Neural progenitor cell (in vitro differentiated cells): Measurements from ENCODE around the gene KCNH1. TPM values are rescaled to one million over a fixed set of nuclear protein-coding genes. Genes with fewer than 3 reads are reported as not detected.
A peak's percentile ranks its signal among the peaks of the same experiment; 100 is the strongest.
"Not testable (repeated sequence)": the region's sequence is repeated elsewhere in the genome, so short reads cannot be mapped to it uniquely, and the experiment has no call there.

Experiments
- DNase-seq: peaks from one replicate; pipeline ENCODE4 v3.0.0-alpha.2; 2016; ENCODE audit warnings: low spot score
- H2AFZ ChIP-seq: fragments of 200-600 bp; sonication (generic); replicated peaks from 2 replicates; pipeline ENCODE4 v1.6.1; 2016; ENCODE audit warnings: antibody characterized with exemption
- H3F3A ChIP-seq: fragments of 200-600 bp; sonication (generic); 2 replicates; pipeline ENCODE4 v1.6.1; 2016; ENCODE audit warnings: antibody characterized with exemption, low read depth
- H3K27ac ChIP-seq: fragments of 200-600 bp; sonication (generic); 2 replicates; pipeline ENCODE4 v1.5.1; 2016; ENCODE audit warnings: mild to moderate bottlenecking
- H3K27me3 ChIP-seq: fragments of 200-600 bp; sonication (generic); 2 replicates; pipeline ENCODE4 v1.6.1; 2016; ENCODE audit warnings: mild to moderate bottlenecking, moderate library complexity
- H3K36me3 ChIP-seq: fragments of 200-600 bp; sonication (generic); 2 replicates; pipeline ENCODE4 v1.5.1; 2016
- H3K4me1 ChIP-seq: fragments of 200-600 bp; sonication (generic); 2 replicates; pipeline ENCODE4 v1.6.1; 2016; ENCODE audit warnings: mixed run types
- H3K4me2 ChIP-seq: fragments of 200-600 bp; sonication (generic); 2 replicates; pipeline ENCODE4 v1.6.1; 2016
- H3K4me3 ChIP-seq: fragments of 200-600 bp; sonication (generic); 2 replicates; pipeline ENCODE4 v1.5.1; 2016
- H3K79me2 ChIP-seq: fragments of 200-600 bp; sonication (generic); 2 replicates; pipeline ENCODE4 v1.6.1; 2016; ENCODE audit warnings: low read depth
- H3K9ac ChIP-seq: fragments of 200-600 bp; sonication (generic); 2 replicates; pipeline ENCODE4 v1.6.1; 2016
- H3K9me3 ChIP-seq: fragments of 200-600 bp; sonication (generic); 2 replicates; pipeline ENCODE4 v1.5.1; 2016; ENCODE audit warnings: low read depth
- H4K20me1 ChIP-seq: fragments of 200-600 bp; sonication (generic); 2 replicates; pipeline ENCODE4 v1.6.1; 2016; ENCODE audit warnings: low read depth
- H3K27ac Mint-ChIP-seq: 3 replicates; pipeline ENCODE4 v1.8.0; 2021; ENCODE audit warnings: mixed read lengths
- H3K27me3 Mint-ChIP-seq: 2 replicates; pipeline ENCODE4 v1.8.0; 2022; ENCODE audit warnings: low read depth, mild to moderate bottlenecking, inconsistent platforms, moderate library complexity, mixed read lengths; ENCODE audit not compliant: insufficient read depth
- H3K36me3 Mint-ChIP-seq: 3 replicates; pipeline ENCODE4 v1.8.0; 2021; ENCODE audit warnings: mixed read lengths
- H3K4me1 Mint-ChIP-seq: 3 replicates; pipeline ENCODE4 v1.8.0; 2021; ENCODE audit warnings: mixed read lengths
- H3K4me3 Mint-ChIP-seq: 3 replicates; pipeline ENCODE4 v1.8.0; 2021; ENCODE audit warnings: mild to moderate bottlenecking, moderate library complexity, mixed read lengths
- H3K9me3 Mint-ChIP-seq: 3 replicates; pipeline ENCODE4 v1.8.0; 2020; ENCODE audit warnings: mixed read lengths
- CTCF ChIP-seq: fragments of 200-600 bp; sonication (generic); IDR thresholded peaks from 2 replicates; pipeline ENCODE4 v1.5.1; 2017; ENCODE audit warnings: antibody characterized with exemption, mild to moderate bottlenecking
- EZH2 ChIP-seq: fragments of 200-600 bp; sonication (generic); IDR thresholded peaks from 2 replicates; pipeline ENCODE4 v1.6.1; 2017; ENCODE audit warnings: antibody characterized with exemption, mild to moderate bottlenecking, moderate library complexity
- EZH2phosphoT487 ChIP-seq: fragments of 200-600 bp; sonication (generic); IDR thresholded peaks from 2 replicates; pipeline ENCODE4 v1.6.1; 2017; ENCODE audit warnings: antibody characterized with exemption
- total RNA-seq: library from RNA; depleted of rRNA; stranded (reverse); fragments of >200 nt; gene quantifications from 2 replicates; pipeline ENCODE4 v1.2.3, GENCODE V29; 2015; ENCODE audit warnings: low replicate concordance

The KCNH1 gene
- total RNA-seq, 1 donor from 2014 or later: 1.6 TPM

DNA sequence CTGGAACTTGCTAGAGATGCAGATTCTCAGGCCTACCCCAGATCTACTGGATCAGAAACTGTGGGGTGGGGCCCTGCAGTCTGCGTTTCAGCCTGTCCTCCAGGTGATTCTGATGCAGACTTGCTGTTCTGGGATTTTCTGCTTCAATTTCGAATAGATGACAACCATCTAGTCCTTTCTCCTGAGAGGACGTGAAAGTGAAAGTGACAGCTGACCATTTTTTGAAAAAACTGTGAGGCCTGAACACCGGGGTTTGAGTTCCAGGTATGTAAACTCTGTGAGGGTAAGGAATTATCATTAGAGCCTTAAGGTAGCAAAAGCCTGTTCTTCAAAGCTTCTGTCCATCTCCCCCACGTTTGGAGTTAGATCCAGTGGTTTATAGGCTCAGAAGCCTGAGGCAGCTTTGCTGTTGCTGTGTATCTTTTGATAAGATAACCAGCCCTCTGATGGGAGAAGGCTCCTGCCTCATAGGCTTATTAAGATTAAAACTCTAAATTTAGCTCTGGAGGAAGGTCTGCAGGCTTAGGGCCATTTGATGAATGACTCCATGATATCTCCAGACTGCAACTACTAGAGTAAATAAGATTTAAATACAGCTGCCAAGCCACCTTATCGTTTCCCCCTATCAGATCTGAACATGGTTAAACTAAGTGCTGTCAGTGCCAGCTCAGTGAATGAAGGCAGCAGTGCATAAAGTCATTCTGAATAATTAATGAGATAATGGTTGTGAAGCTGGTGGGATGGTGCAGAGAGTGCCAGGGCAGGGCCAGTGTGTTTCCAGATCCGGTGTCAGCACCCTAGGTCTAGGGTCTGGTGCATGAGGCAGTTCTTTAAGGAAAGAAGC, 470.0 kb downstream of the KCNH1 start:
- H3K27ac ChIP-seq: no peak overlapping the region
- H3K36me3 ChIP-seq: no peaks in the 10 kb centered on the region
- no peak overlapping the region for H3K4me3 ChIP-seq
- peak overlapping the region; percentile 36 for H3K27ac Mint-ChIP-seq
- peaks cover 2% of the 10 kb centered on the region for H3K27me3 Mint-ChIP-seq
- peaks cover 12% of the 10 kb centered on the region for H3K4me1 Mint-ChIP-seq
- no peaks in the 10 kb centered on the region for H3K36me3 Mint-ChIP-seq
- no peaks in the 10 kb centered on the region for H4K20me1 ChIP-seq
- no peak overlapping the region for H3K4me3 Mint-ChIP-seq
- H3K9ac ChIP-seq: no peak overlapping the region
- peaks cover 4% of the 10 kb centered on the region for H3K9me3 Mint-ChIP-seq
- H3K27me3 ChIP-seq: no peaks in the 10 kb centered on the region
- H2AFZ ChIP-seq: no peak overlapping the region
- no peaks in the 10 kb centered on the region for H3K79me2 ChIP-seq
- no peaks in the 10 kb centered on the region for H3K9me3 ChIP-seq
- H3F3A ChIP-seq: no peaks in the 10 kb centered on the region
- no peak for DNase-seq
- no peak overlapping the region for H3K4me2 ChIP-seq
- no peaks in the 10 kb centered on the region for H3K4me1 ChIP-seq
- no peak for TF ChIP-seq EZH2
- no peak for TF ChIP-seq CTCF
- no peak for TF ChIP-seq EZH2phosphoT487

DNA sequence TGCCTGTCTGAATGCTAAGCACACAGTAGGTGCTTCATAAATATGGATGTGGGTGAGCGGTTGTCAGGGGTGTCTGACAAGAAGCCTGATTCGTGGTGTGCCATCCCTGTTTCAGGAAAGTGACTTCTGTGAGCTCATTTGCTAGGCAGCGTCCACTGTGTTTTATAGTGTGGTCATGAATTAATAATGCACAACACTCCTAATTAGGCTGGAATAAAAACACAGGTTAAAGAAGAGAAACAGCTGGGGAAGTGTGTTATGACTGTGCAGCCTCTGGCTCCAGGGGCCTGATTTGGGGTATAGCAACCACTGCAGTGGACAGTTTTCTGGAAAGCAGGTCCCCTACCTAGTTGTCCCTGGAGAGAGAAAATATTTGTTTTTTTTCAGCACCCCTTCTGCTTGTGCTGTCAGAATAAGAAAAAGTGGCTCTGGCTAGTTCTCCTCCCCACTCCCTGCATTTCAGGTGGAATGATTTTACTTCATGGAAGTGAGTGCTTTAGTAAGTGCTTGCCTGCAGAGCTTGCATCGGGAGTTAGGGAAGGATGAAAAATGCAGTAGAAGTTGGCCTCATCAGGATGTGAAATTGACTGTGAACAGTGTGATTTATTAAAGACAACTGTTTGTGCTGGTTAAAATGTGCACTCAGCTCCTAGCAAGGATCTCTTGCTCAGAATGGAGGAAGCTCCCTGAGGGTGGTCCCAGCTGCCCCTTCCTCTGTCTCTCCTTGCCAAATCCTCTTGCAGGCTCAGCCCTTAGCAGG, 471.5 kb downstream of the KCNH1 start:
- no peaks in the 10 kb centered on the region for H3F3A ChIP-seq
- no peaks in the 10 kb centered on the region for H3K27me3 Mint-ChIP-seq
- H3K9me3 ChIP-seq: no peaks in the 10 kb centered on the region
- no peak overlapping the region for H3K4me2 ChIP-seq
- H3K27me3 ChIP-seq: no peaks in the 10 kb centered on the region
- peaks cover 12% of the 10 kb centered on the region for H3K4me1 Mint-ChIP-seq
- TF ChIP-seq CTCF (no peak), EZH2 (no peak), EZH2phosphoT487 (no peak)
- no peak overlapping the region for H3K27ac Mint-ChIP-seq
- H4K20me1 ChIP-seq: no peaks in the 10 kb centered on the region
- no peak overlapping the region for H2AFZ ChIP-seq
- H3K4me3 Mint-ChIP-seq: no peak overlapping the region
- no peak overlapping the region for H3K27ac ChIP-seq
- no peaks in the 10 kb centered on the region for H3K79me2 ChIP-seq
- no peaks in the 10 kb centered on the region for H3K36me3 ChIP-seq
- no peaks in the 10 kb centered on the region for H3K4me1 ChIP-seq
- no peaks in the 10 kb centered on the region for H3K36me3 Mint-ChIP-seq
- no peak overlapping the region for H3K4me3 ChIP-seq
- no peak overlapping the region for H3K9ac ChIP-seq
- peaks cover 4% of the 10 kb centered on the region for H3K9me3 Mint-ChIP-seq
- DNase-seq: no peak

- H3K27me3 Mint-ChIP-seq, H3K36me3 Mint-ChIP-seq, H4K20me1 ChIP-seq, H3K4me1 ChIP-seq, H3K79me2 ChIP-seq, H3K9me3 Mint-ChIP-seq, H3F3A ChIP-seq, H3K27me3 ChIP-seq, DNase-seq, H3K9me3 ChIP-seq, H2AFZ ChIP-seq, H3K27ac Mint-ChIP-seq, H3K4me2 ChIP-seq, H3K9ac ChIP-seq, H3K36me3 ChIP-seq, H3K27ac ChIP-seq, H3K4me3 Mint-ChIP-seq, H3K4me3 ChIP-seq: not testable (repeated sequence)
- H3K4me1 Mint-ChIP-seq: peaks cover 12% of the 10 kb centered on the region
These were observed 472.4 kb downstream of the KCNH1 start for GRCh38 chr1:210661520-210661919.

GRCh38 chr1:210657806-210658205, 476.1 kb downstream of the KCNH1 start:
- Histone ChIP-seq H4K20me1 (no peaks in the 10 kb centered on the region), H3K9me3 (no peaks in the 10 kb centered on the region), H2AFZ (no peak overlapping the region), H3K4me1 (peaks cover 11% of the 10 kb centered on the region), H3K4me3 (no peak overlapping the region), H3K4me2 (no peak overlapping the region), H3K9ac (no peak overlapping the region), H3K27ac (no peak overlapping the region), H3F3A (no peaks in the 10 kb centered on the region), H3K27me3 (no peaks in the 10 kb centered on the region), H3K36me3 (no peaks in the 10 kb centered on the region), H3K79me2 (no peaks in the 10 kb centered on the region)
- DNase-seq: no peak
- H3K9me3 Mint-ChIP-seq: peaks cover 4% of the 10 kb centered on the region
- TF ChIP-seq CTCF: no peak
- TF ChIP-seq EZH2: no peak
- no peak for TF ChIP-seq EZH2phosphoT487
- no peak overlapping the region for H3K4me3 Mint-ChIP-seq
- H3K27ac Mint-ChIP-seq: no peak overlapping the region
- H3K4me1 Mint-ChIP-seq: peaks cover 9% of the 10 kb centered on the region
- no peaks in the 10 kb centered on the region for H3K27me3 Mint-ChIP-seq
- no peaks in the 10 kb centered on the region for H3K36me3 Mint-ChIP-seq
